Activated B cell treated with CpG ODN at 0.5 μM for 24 hours (primary cell): Measurements from ENCODE around the gene PI4K2A. TPM values are rescaled to one million over a fixed set of nuclear protein-coding genes. Genes with fewer than 3 reads are reported as not detected.
"Not testable (repeated sequence)": the region's sequence is repeated elsewhere in the genome, so short reads cannot be mapped to it uniquely, and the experiment has no call there.

Source experiments
- ATAC-seq: fragments of 200-7000 bp; cut with Tn5 transposase; one replicate; pipeline ENCODE4 v1.10.0; 2021; ENCODE audit warnings: low read depth, mild to moderate bottlenecking, moderate library complexity
- CTCF ChIA-PET: fragments of 350-600 bp; sonication (Branson Sonifier 250); formaldehyde crosslinking; loops from one replicate; lab custom pipeline; 2021; ENCODE audit warnings: antibody characterized with exemption; lab: Charles Lee
- POLR2A ChIA-PET: fragments of 350-600 bp; sonication (Branson Sonifier 250); formaldehyde crosslinking; loops from one replicate; lab custom pipeline; 2021; ENCODE audit warnings: antibody characterized with exemption; lab: Charles Lee
- DNase-seq: peaks from one replicate; pipeline ENCODE4 v3.0.0; 2022
- H3K27ac Mint-ChIP-seq: one replicate; pipeline ENCODE4 v1.8.0; 2020; ENCODE audit warnings: mixed read lengths
- H3K27me3 Mint-ChIP-seq: one replicate; pipeline ENCODE4 v1.8.0; 2021; ENCODE audit warnings: mixed read lengths
- H3K36me3 Mint-ChIP-seq: one replicate; pipeline ENCODE4 v1.8.0; 2021; ENCODE audit warnings: low read depth, mixed read lengths
- H3K4me1 Mint-ChIP-seq: one replicate; pipeline ENCODE4 v1.8.0; 2021; ENCODE audit warnings: mixed read lengths
- H3K4me3 Mint-ChIP-seq: one replicate; pipeline ENCODE4 v1.8.0; 2020; ENCODE audit warnings: mild to moderate bottlenecking, mixed read lengths
- H3K9me3 Mint-ChIP-seq: one replicate; pipeline ENCODE4 v1.8.0; 2020; ENCODE audit warnings: mixed read lengths
- intact Hi-C: fragments of 100-400 bp; cut with micrococcal nuclease; formaldehyde crosslinking; loops from one replicate; pipeline ENCODE4 v1.15.1; 2024
- total RNA-seq: library from RNA; stranded (reverse); gene quantifications from 2 replicates; pipeline ENCODE4 v1.2.3, GENCODE V29; 2022
- TF ChIP-seq, protein P1 (sequence below): fragments of 200-600 bp; IDR thresholded peaks from one replicate; pipeline ENCODE4 v1.8.0; 2022; ENCODE audit warnings: antibody characterized with exemption, mild to moderate bottlenecking

PI4K2A gene
- total RNA-seq, 1 donor from 2014 or later, result 15.0 TPM

DNA sequence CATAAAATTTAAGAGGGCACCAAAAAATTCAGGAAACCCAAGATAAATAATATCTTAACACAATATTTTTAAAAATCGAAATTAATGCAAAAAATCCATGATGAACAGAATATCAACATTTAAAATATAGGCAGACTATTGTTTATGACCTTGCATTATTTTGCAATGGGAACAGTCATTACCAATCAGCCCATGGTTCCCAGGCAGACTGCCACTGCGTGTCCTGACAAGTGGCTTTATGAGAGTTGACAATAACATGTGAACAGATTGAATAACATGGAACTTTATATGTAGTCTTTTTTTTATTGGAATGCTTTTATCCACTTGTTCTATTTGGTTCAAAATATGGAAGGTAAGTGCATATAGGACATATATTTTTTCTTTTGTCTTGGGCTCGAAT lies 49.7 kb downstream of the PI4K2A start:
- Mint-ChIP-seq H3K27ac (no peak overlapping the region), H3K4me3 (no peak overlapping the region), H3K27me3 (no peaks in the 10 kb centered on the region), H3K9me3 (no peaks in the 10 kb centered on the region), H3K4me1 (peaks cover 9% of the 10 kb centered on the region), H3K36me3 (no peaks in the 10 kb centered on the region)
- ATAC-seq (no peak), DNase-seq (no peak)
- ChIA-PET POLR2A (no interaction called here), CTCF (no interaction called here)
- TF ChIP-seq, protein P1, sequence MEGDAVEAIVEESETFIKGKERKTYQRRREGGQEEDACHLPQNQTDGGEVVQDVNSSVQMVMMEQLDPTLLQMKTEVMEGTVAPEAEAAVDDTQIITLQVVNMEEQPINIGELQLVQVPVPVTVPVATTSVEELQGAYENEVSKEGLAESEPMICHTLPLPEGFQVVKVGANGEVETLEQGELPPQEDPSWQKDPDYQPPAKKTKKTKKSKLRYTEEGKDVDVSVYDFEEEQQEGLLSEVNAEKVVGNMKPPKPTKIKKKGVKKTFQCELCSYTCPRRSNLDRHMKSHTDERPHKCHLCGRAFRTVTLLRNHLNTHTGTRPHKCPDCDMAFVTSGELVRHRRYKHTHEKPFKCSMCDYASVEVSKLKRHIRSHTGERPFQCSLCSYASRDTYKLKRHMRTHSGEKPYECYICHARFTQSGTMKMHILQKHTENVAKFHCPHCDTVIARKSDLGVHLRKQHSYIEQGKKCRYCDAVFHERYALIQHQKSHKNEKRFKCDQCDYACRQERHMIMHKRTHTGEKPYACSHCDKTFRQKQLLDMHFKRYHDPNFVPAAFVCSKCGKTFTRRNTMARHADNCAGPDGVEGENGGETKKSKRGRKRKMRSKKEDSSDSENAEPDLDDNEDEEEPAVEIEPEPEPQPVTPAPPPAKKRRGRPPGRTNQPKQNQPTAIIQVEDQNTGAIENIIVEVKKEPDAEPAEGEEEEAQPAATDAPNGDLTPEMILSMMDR, result no peak
- intact Hi-C loops, result no loop called here

DNA sequence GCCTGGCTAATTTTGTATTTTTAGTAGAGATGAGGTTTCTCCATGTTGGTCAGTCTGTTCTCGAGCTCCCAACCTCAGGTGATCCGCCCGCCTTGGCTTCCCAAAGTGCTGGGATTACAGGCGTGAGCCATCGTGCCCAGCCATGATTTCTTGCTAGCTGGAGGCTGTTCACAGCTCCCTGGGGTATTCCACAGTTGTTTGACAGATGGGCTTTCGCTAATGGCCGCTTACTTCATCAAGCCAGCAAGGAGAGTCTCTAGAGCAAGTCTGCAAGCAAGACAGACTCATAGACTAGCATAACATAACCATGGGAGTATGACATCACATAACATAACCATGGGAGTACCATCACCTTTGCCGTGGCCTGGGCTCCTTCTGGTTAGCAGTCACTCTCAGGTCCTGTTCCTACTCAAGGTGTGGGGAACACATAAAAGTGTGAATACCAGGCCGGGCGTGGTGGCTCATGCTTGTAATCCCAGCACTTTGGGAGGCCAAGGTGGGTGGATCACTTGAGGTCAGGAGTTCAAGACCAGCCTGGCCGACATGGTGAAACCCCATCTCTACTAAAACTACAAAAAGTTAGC lies 57.7 kb downstream of the PI4K2A start:
- H3K4me3 Mint-ChIP-seq, H3K9me3 Mint-ChIP-seq, intact Hi-C loops, H3K36me3 Mint-ChIP-seq, DNase-seq, H3K27ac Mint-ChIP-seq, H3K27me3 Mint-ChIP-seq, H3K4me1 Mint-ChIP-seq, POLR2A ChIA-PET, ATAC-seq: not testable (repeated sequence)
- CTCF ChIA-PET, result interaction anchor here (0.8 kb wide), 1 partner anchor 11 kb away, joined by 3 read pairs; no protein-coding TSS in a partner anchor

DNA sequence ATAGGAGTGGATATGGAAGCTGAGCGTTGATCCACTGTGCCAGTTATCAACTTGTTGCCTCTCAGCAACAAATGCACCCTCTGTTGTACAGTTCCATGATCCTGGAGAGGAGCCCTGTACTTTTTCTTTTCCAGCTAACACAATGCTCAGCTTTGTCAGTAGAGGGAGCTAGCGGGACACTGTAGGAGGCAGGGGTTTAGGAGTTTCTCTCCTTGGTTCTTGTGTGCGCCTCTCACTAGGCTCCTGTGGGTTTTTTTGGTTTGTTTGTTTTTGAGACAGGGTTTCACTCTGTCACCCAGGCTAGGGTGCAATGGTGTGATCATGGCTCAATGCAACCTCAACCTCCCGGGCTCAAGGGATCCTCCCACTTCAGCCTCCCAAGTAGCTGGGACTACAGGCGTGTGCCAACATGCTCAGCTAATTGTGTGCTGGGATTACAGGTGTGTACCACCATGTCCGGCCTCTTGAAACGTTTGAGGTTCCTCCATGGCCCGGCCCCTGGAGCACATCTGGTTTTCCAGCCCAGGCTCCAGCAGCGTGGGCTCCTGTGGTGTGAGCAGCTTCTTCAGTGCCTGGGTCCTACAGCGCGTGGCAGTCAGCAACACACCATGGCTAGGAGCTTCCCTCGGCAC lies 61.1 kb downstream of the PI4K2A start:
- DNase-seq, result no peak
- peaks cover 13% of the 10 kb centered on the region for H3K27me3 Mint-ChIP-seq

DNA sequence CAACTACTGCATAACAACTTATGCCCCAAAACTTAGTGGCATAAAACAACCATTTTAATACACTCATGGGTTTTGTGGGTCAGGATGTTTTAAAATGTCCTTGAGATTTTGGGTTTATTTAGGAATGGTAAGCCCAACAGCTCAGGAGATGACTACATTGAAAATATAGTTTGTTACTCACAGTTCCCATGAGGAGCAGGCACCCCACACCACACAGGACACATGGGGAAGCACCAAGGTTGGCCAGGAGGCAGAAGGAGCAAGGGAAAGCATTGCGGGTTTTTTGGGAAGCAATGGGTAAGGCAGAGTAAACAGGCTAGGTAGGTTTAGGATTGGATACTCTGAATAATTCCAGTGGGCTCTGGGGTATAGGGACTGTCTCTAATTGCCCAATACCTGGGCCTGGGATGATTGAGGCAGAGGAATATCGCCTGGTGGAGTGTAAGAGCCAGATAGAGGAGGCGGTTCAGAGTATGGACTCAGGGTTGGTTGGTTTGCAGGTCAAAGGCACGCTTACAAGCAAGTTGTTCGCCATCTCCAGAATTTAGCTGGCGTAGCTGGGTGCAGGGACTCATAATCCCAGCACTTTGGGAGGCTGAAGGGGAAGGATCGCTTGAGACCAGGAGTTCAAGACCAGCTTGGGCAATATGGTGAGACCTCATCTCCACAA lies 63.1 kb downstream of the PI4K2A start:
- Mint-ChIP-seq H3K9me3 (peaks cover 3% of the 10 kb centered on the region), H3K4me3 (no peak overlapping the region), H3K27ac (no peak overlapping the region), H3K36me3 (no peaks in the 10 kb centered on the region), H3K4me1 (no peaks in the 10 kb centered on the region), H3K27me3 (peaks cover 21% of the 10 kb centered on the region)
- ATAC-seq, result no peak
- CTCF ChIA-PET, result interaction anchor here (0.9 to 4.2 kb wide), 5 partner anchors 16 to 32 kb away, joined by 3 to 40 read pairs (median 5); partner anchors contain the start of genes AVPI1 and ZFYVE27
- POLR2A ChIA-PET, result interaction anchor here (1.1 kb wide), 1 partner anchor 33 kb away, joined by 3 read pairs; the partner anchor contains the start of gene ZFYVE27
- TF ChIP-seq, protein P1, result no peak
- DNase-seq, result no peak
- intact Hi-C loops, result no loop called here

More for the DNA sequence above, 61.1 kb downstream of the PI4K2A start:
- ChIA-PET POLR2A (interaction anchor here (1.0 to 1.7 kb wide), 2 partner anchors 14 to 23 kb away, joined by 3 to 5 read pairs; partner anchors contain the start of gene AVPI1), CTCF (interaction anchor here (1.0 to 4.2 kb wide), 12 partner anchors 8 to 340 kb away, joined by 3 to 40 read pairs (median 6); partner anchors contain the start of genes AVPI1 and ZFYVE27)
- no peaks in the 10 kb centered on the region for H3K36me3 Mint-ChIP-seq
- H3K9me3 Mint-ChIP-seq, result peaks cover 3% of the 10 kb centered on the region
- TF ChIP-seq, protein P1, result no peak
- H3K27ac Mint-ChIP-seq, result no peak overlapping the region
- no peaks in the 10 kb centered on the region for H3K4me1 Mint-ChIP-seq
- ATAC-seq, result peak; percentile 73
- H3K4me3 Mint-ChIP-seq, result no peak overlapping the region
- intact Hi-C loops, result loop anchor here (1.0 kb wide), 3 partner anchors 25 to 340 kb away; no protein-coding TSS in a partner anchor

DNA sequence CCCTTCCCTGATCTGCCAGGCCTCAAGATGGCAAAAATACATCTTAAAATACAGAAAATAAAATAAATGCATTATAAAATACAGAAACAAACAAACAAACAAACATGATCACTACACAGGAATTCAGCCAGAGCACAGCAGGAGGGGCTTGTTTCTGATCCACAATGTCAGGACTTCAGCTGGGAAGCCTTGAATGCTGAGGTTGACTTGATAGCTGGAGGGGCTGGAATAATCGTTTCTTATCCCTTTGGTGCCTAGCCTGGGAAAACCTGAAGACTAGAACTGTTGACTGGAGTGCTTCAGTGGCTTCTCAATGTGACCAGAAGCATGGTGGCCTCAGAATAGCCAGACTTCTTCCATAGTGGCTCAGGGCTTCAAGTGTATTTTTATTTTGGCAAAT lies 63.9 kb downstream of the PI4K2A start:
- no peak for ATAC-seq

More for the DNA sequence above, 63.9 kb downstream of the PI4K2A start:
- TF ChIP-seq, protein P1, result no peak
- DNase-seq, result no peak
- no peak overlapping the region for H3K27ac Mint-ChIP-seq
- ChIA-PET CTCF (interaction anchor here (0.9 to 4.2 kb wide), 5 partner anchors 17 to 31 kb away, joined by 3 to 40 read pairs (median 5); partner anchors contain the start of genes AVPI1 and ZFYVE27), POLR2A (interaction anchor here (1.1 kb wide), 2 partner anchors 17 to 33 kb away, joined by 3 read pairs; partner anchors contain the start of genes AVPI1 and ZFYVE27)
- no peaks in the 10 kb centered on the region for H3K36me3 Mint-ChIP-seq
- H3K27me3 Mint-ChIP-seq, result peaks cover 27% of the 10 kb centered on the region
- peaks cover 3% of the 10 kb centered on the region for H3K9me3 Mint-ChIP-seq
- no peak overlapping the region for H3K4me3 Mint-ChIP-seq
- no peaks in the 10 kb centered on the region for H3K4me1 Mint-ChIP-seq
- intact Hi-C loops, result no loop called here
